HG03108 (cell line): ENCODE results near the gene CCDC85B.
A peak's percentile ranks its signal among the peaks of the same experiment; 100 is the strongest.

Experiments
- ATAC-seq: cut with Tn5 transposase; IDR thresholded peaks from one replicate; pipeline ENCODE4 v1.9.1; 2021; ENCODE audit warnings: moderate library complexity; ENCODE audit not compliant: unreplicated experiment

CCDC85B gene

GRCh38 chr11:65903715-65904114, 13.2 kb downstream of the CCDC85B start:
- no peak for ATAC-seq

GRCh38 chr11:65906602-65907001, 16.1 kb downstream of the CCDC85B start:
- no peak for ATAC-seq

- ATAC-seq = no peak
Observed at GRCh38 chr11:65907878-65908277, 17.4 kb downstream of the CCDC85B start.

- ATAC-seq = no peak
Observed at GRCh38 chr11:65911682-65912568, 21.5 kb downstream of the CCDC85B start.

GRCh38 chr11:65912845-65913244, 22.4 kb downstream of the CCDC85B start:
- ATAC-seq = no peak

GRCh38 chr11:65915101-65915820, 24.8 kb downstream of the CCDC85B start:
- no peak for ATAC-seq

- no peak for ATAC-seq
Observed at GRCh38 chr11:65915821-65916251, 25.4 kb downstream of the CCDC85B start.

GRCh38 chr11:65916391-65916790, 25.9 kb downstream of the CCDC85B start:
- no peak for ATAC-seq

- no peak for ATAC-seq
Observed at GRCh38 chr11:65917077-65917433, 26.6 kb downstream of the CCDC85B start.

- no peak for ATAC-seq
Observed at GRCh38 chr11:65917434-65918210, 27.1 kb downstream of the CCDC85B start.

- peak; percentile 37 for ATAC-seq
Observed at GRCh38 chr11:65918211-65919140, 28.0 kb downstream of the CCDC85B start, which contains the start of gene C11orf68. Gene C11orf68, minus strand, starts transcription at chr11:65919062. Its CDS starts 31 bp downstream, at chr11:65919031.

GRCh38 chr11:65919141-65919572, 28.7 kb downstream of the CCDC85B start, which contains the start of gene DRAP1:
Gene DRAP1, plus strand, starts transcription at chr11:65919426. Its CDS starts 76 bp downstream, at chr11:65919502.
- peak; percentile 85 for ATAC-seq

GRCh38 chr11:65919573-65920371, 29.3 kb downstream of the CCDC85B start:
- peak; percentile 32 for ATAC-seq

- no peak for ATAC-seq
Observed at GRCh38 chr11:65920372-65920802, 29.9 kb downstream of the CCDC85B start.

GRCh38 chr11:65921033-65921555, 30.6 kb downstream of the CCDC85B start:
- no peak for ATAC-seq

- no peak for ATAC-seq
Observed at GRCh38 chr11:65921876-65922275, 31.4 kb downstream of the CCDC85B start.

- ATAC-seq = no peak
Observed at GRCh38 chr11:65922565-65922964, 32.1 kb downstream of the CCDC85B start.

- ATAC-seq = no peak
Observed at GRCh38 chr11:65925397-65925796, 34.9 kb downstream of the CCDC85B start.

GRCh38 chr11:65927904-65928397, 37.5 kb downstream of the CCDC85B start:
- peak; percentile 81 for ATAC-seq
